IPS-20b (cell line): ENCODE results near the gene TUBE1.
A peak's percentile ranks its signal among the peaks of the same experiment; 100 is the strongest.

Experiments used
- H3K27ac ChIP-seq: one replicate; pipeline ENCODE4 v1.5.1; 2013; ENCODE audit warnings: low read length
- H3K27me3 ChIP-seq: 2 replicates; pipeline ENCODE4 v1.6.1; 2013; ENCODE audit warnings: mild to moderate bottlenecking, low read length, inconsistent platforms; ENCODE audit not compliant: insufficient read depth
- H3K36me3 ChIP-seq: 2 replicates; pipeline ENCODE4 v1.6.1; 2013; ENCODE audit warnings: low read depth, mild to moderate bottlenecking, inconsistent platforms, low read length, moderate library complexity; ENCODE audit not compliant: insufficient read depth
- H3K4me1 ChIP-seq: 2 replicates; pipeline ENCODE4 v1.6.1; 2013; ENCODE audit warnings: mild to moderate bottlenecking, control low read depth, inconsistent platforms, low read length, moderate library complexity; ENCODE audit not compliant: insufficient read depth
- H3K4me3 ChIP-seq: 2 replicates; pipeline ENCODE4 v1.5.1; 2013; ENCODE audit warnings: mild to moderate bottlenecking, low read length, inconsistent platforms
- H3K9ac ChIP-seq: 2 replicates; pipeline ENCODE4 v1.6.1; 2013; ENCODE audit warnings: low read depth, mild to moderate bottlenecking, inconsistent platforms, low read length, moderate library complexity
- H3K9me3 ChIP-seq: 2 replicates; pipeline ENCODE4 v1.6.1; 2013; ENCODE audit warnings: mild to moderate bottlenecking, low read depth, low read length, inconsistent platforms; ENCODE audit not compliant: insufficient read depth

Gene TUBE1

GRCh38 chr6:112087136-112087911 lies at the start of gene TUBE1, which contains the start of gene FAM229B:
TUBE1 (minus strand) TSS chr6:112087482; CDS start chr6:112087434, 48 bp downstream.
FAM229B (plus strand) TSS chr6:112087591; CDS start chr6:112099284, 11,693 bp downstream.
- no peaks in the 10 kb centered on the region for H3K4me1 ChIP-seq
- no peaks in the 10 kb centered on the region for H3K9me3 ChIP-seq
- H3K4me3 ChIP-seq: peak within 1 kb of the TSS; percentile 93
- peaks cover 8% of the 10 kb centered on the region; the same call in 1 of the 2 replicates for H3K27me3 ChIP-seq
- H3K9ac ChIP-seq: peak within 1 kb of the TSS; percentile 81
- no peak within 1 kb of the TSS for H3K27ac ChIP-seq
- peaks cover 20% of the 10 kb centered on the region; the same call in 1 of the 2 replicates for H3K36me3 ChIP-seq

- Histone ChIP-seq H3K9me3 (no peaks in the 10 kb centered on the region), H3K27me3 (no peaks in the 10 kb centered on the region), H3K36me3 (no peaks in the 10 kb centered on the region)
Measured at GRCh38 chr6:112130878-112131277, 43.6 kb upstream of the TUBE1 start.

GRCh38 chr6:112128208-112128607 lies 40.9 kb upstream of the TUBE1 start:
- Histone ChIP-seq H3K36me3 (no peaks in the 10 kb centered on the region), H3K4me1 (no peaks in the 10 kb centered on the region), H3K9ac (no peak overlapping the region), H3K9me3 (no peaks in the 10 kb centered on the region), H3K27me3 (no peaks in the 10 kb centered on the region), H3K27ac (no peak overlapping the region), H3K4me3 (no peak overlapping the region)

More at GRCh38 chr6:112130878-112131277, 43.6 kb upstream of the TUBE1 start:
- no peak overlapping the region for H3K9ac ChIP-seq
- H3K4me3 ChIP-seq: no peak overlapping the region
- no peak overlapping the region for H3K27ac ChIP-seq
- no peaks in the 10 kb centered on the region for H3K4me1 ChIP-seq

- no peak overlapping the region for H3K27ac ChIP-seq
- no peaks in the 10 kb centered on the region for H3K36me3 ChIP-seq
Measured at GRCh38 chr6:112123982-112124381, 36.7 kb upstream of the TUBE1 start.

GRCh38 chr6:112122756-112123155 lies 35.5 kb upstream of the TUBE1 start:
- H3K4me1 ChIP-seq: no peaks in the 10 kb centered on the region
- H3K4me3 ChIP-seq: no peak overlapping the region

More at GRCh38 chr6:112123982-112124381, 36.7 kb upstream of the TUBE1 start:
- no peaks in the 10 kb centered on the region for H3K27me3 ChIP-seq
- no peaks in the 10 kb centered on the region for H3K4me1 ChIP-seq
- H3K4me3 ChIP-seq: no peak overlapping the region
- no peaks in the 10 kb centered on the region for H3K9me3 ChIP-seq
- no peak overlapping the region for H3K9ac ChIP-seq

GRCh38 chr6:112118034-112118433 lies 30.8 kb upstream of the TUBE1 start:
- no peaks in the 10 kb centered on the region for H3K27me3 ChIP-seq
- no peak overlapping the region for H3K9ac ChIP-seq
- no peak overlapping the region for H3K4me3 ChIP-seq
- no peaks in the 10 kb centered on the region for H3K9me3 ChIP-seq
- no peak overlapping the region for H3K27ac ChIP-seq
- no peaks in the 10 kb centered on the region for H3K4me1 ChIP-seq
- no peaks in the 10 kb centered on the region for H3K36me3 ChIP-seq

More at GRCh38 chr6:112122756-112123155, 35.5 kb upstream of the TUBE1 start:
- Histone ChIP-seq H3K27me3 (no peaks in the 10 kb centered on the region), H3K9me3 (no peaks in the 10 kb centered on the region), H3K27ac (no peak overlapping the region), H3K36me3 (no peaks in the 10 kb centered on the region), H3K9ac (no peak overlapping the region)

- Histone ChIP-seq H3K27ac (no peak overlapping the region), H3K4me1 (no peaks in the 10 kb centered on the region), H3K36me3 (no peaks in the 10 kb centered on the region)
Measured at GRCh38 chr6:112117554-112117953, 30.3 kb upstream of the TUBE1 start.

GRCh38 chr6:112116221-112116620 lies 28.9 kb upstream of the TUBE1 start:
- no peak overlapping the region for H3K27ac ChIP-seq
- H3K27me3 ChIP-seq: no peaks in the 10 kb centered on the region
- H3K36me3 ChIP-seq: no peaks in the 10 kb centered on the region
- no peak overlapping the region for H3K4me3 ChIP-seq
- H3K9ac ChIP-seq: no peak overlapping the region
- no peaks in the 10 kb centered on the region for H3K9me3 ChIP-seq
- no peaks in the 10 kb centered on the region for H3K4me1 ChIP-seq

More at GRCh38 chr6:112117554-112117953, 30.3 kb upstream of the TUBE1 start:
- Histone ChIP-seq H3K4me3 (no peak overlapping the region), H3K27me3 (no peaks in the 10 kb centered on the region), H3K9me3 (no peaks in the 10 kb centered on the region), H3K9ac (no peak overlapping the region)

GRCh38 chr6:112114577-112115223 lies 27.4 kb upstream of the TUBE1 start:
- Histone ChIP-seq H3K27ac (no peak overlapping the region), H3K4me3 (no peak overlapping the region), H3K36me3 (no peaks in the 10 kb centered on the region), H3K9me3 (no peaks in the 10 kb centered on the region), H3K9ac (no peak overlapping the region), H3K27me3 (no peaks in the 10 kb centered on the region), H3K4me1 (no peaks in the 10 kb centered on the region)

- no peaks in the 10 kb centered on the region for H3K4me1 ChIP-seq
- H3K9ac ChIP-seq: no peak overlapping the region
- no peak overlapping the region for H3K27ac ChIP-seq
- no peaks in the 10 kb centered on the region for H3K36me3 ChIP-seq
- no peaks in the 10 kb centered on the region for H3K27me3 ChIP-seq
- H3K9me3 ChIP-seq: no peaks in the 10 kb centered on the region
- H3K4me3 ChIP-seq: no peak overlapping the region
Measured at GRCh38 chr6:112113918-112114317, 26.6 kb upstream of the TUBE1 start.

GRCh38 chr6:112113431-112113830 lies 26.1 kb upstream of the TUBE1 start:
- Histone ChIP-seq H3K27me3 (no peaks in the 10 kb centered on the region), H3K4me3 (no peak overlapping the region), H3K9me3 (no peaks in the 10 kb centered on the region), H3K27ac (no peak overlapping the region), H3K4me1 (no peaks in the 10 kb centered on the region), H3K9ac (no peak overlapping the region), H3K36me3 (no peaks in the 10 kb centered on the region)

- Histone ChIP-seq H3K4me1 (no peaks in the 10 kb centered on the region), H3K36me3 (no peaks in the 10 kb centered on the region), H3K9me3 (no peaks in the 10 kb centered on the region), H3K4me3 (no peak overlapping the region), H3K27me3 (no peaks in the 10 kb centered on the region), H3K9ac (no peak overlapping the region), H3K27ac (no peak overlapping the region)
Measured at GRCh38 chr6:112109262-112109661, 22.0 kb upstream of the TUBE1 start.
